Tibial nerve (tissue), 4 donors: ENCODE data around the gene TMEM235. TPM values are rescaled to one million over a fixed set of nuclear protein-coding genes. Genes with fewer than 3 reads are reported as not detected.

Experiments
- DNase-seq, 2 donors: peaks; one replicate each; pipeline ENCODE4 v3.0.0-alpha.2; 2019; ENCODE audit warnings: low spot score in 2 of 2
- H3K27ac ChIP-seq, 4 donors: fragments of 200-600 bp; sonication (generic) in 3 of 4; one replicate each; pipeline ENCODE4 v1.5.1; 2017 to 2019; ENCODE audit warnings: mild to moderate bottlenecking in 1 of 4
- H3K27me3 ChIP-seq, 2 donors: fragments of 200-600 bp; sonication (generic) in 1 of 2; one replicate each; pipeline versions ENCODE4 v1.5.1 to v1.6.0; 2017 to 2019
- H3K36me3 ChIP-seq, 3 donors: fragments of 200-600 bp; sonication (generic); one replicate each; pipeline ENCODE4 v1.5.1; 2018 to 2019
- H3K4me1 ChIP-seq, 4 donors: fragments of 200-600 bp; sonication (generic) in 3 of 4; one replicate each; pipeline ENCODE4 v1.5.1; 2017 to 2019
- H3K4me3 ChIP-seq, 4 donors: fragments of 200-600 bp; sonication (generic) in 3 of 4; one replicate each; pipeline ENCODE4 v1.5.1; 2017 to 2019; ENCODE audit warnings: mild to moderate bottlenecking in 1 of 4, moderate library complexity in 1 of 4
- H3K9me3 ChIP-seq, 4 donors: fragments of 200-600 bp; sonication (generic) in 3 of 4; one replicate each; pipeline ENCODE4 v1.5.1; 2017 to 2019
- CTCF ChIP-seq, 5 experiments: fragments of 200-600 bp in 3 of 5; fragments of 450-650 bp in 2 of 5; sonication (generic) in 3 of 5; IDR thresholded peaks; one replicate each; pipeline ENCODE4 v1.5.1; 2016 to 2019; ENCODE audit warnings: antibody characterized with exemption in 5 of 5, mild to moderate bottlenecking in 3 of 5, moderate library complexity in 2 of 5
- EP300 ChIP-seq, 2 donors: sonication (generic); formaldehyde crosslinking; IDR thresholded peaks; one replicate each; pipeline ENCODE4 v1.6.1; 2017; ENCODE audit warnings: antibody characterized with exemption in 2 of 2, mild to moderate bottlenecking in 1 of 2
- POLR2A ChIP-seq, 2 donors: fragments of 450-650 bp; IDR thresholded peaks; one replicate each; pipeline ENCODE4 v1.6.1; 2017; ENCODE audit warnings: antibody characterized with exemption in 2 of 2, mild to moderate bottlenecking in 2 of 2, moderate library complexity in 2 of 2
- WGBS, 2 donors: methylation state at CpG; one replicate each; pipeline ENCODE4 v1.1.5; 2018; 5-methylcytosine and 5-hydroxymethylcytosine counted together
- total RNA-seq, 4 donors: library from RNA; depleted of rRNA; stranded (reverse); fragments of >200 nt; gene quantifications; one replicate each; pipeline ENCODE4 v1.1.0, GENCODE V29; 2016

TMEM235 gene
- total RNA-seq, 4 donors from 2014 or later, result not detected

- Histone ChIP-seq H3K4me1 (peaks cover 0 to 17% (median 11%) of the 10 kb centered on the region in 4 donors), H3K27ac (no peak overlapping the region), H3K9me3 (no peaks in the 10 kb centered on the region), H3K36me3 (no peaks in the 10 kb centered on the region), H3K4me3 (no peak overlapping the region), H3K27me3 (peaks cover 0 to 45% of the 10 kb centered on the region in 2 donors)
- 68 to 78% methylated on average over 12 of the region's 12 CpGs for WGBS, 2 donors
- no peak for DNase-seq
- TF ChIP-seq POLR2A (IDR thresholded peaks at IDR 0.05), result no peak
Observed at GRCh38 chr17:78271419-78272170, 40.2 kb downstream of the TMEM235 start.

- Histone ChIP-seq H3K9me3 (no peaks in the 10 kb centered on the region), H3K4me3 (no peak overlapping the region), H3K27me3 (peaks cover 0 to 45% of the 10 kb centered on the region in 2 donors), H3K27ac (no peak overlapping the region), H3K36me3 (no peaks in the 10 kb centered on the region), H3K4me1 (peaks cover 0 to 17% (median 11%) of the 10 kb centered on the region in 4 donors)
- 50 to 54% methylated on average over 15 to 17 of the region's 17 CpGs for WGBS, 2 donors
- DNase-seq, result no peak
- TF ChIP-seq EP300 (IDR thresholded peaks at IDR 0.05) (no peak), POLR2A (IDR thresholded peaks at IDR 0.05) (no peak)
Observed at GRCh38 chr17:78272181-78272913, 40.9 kb downstream of the TMEM235 start.

- WGBS, 2 donors, result 71 to 81% methylated on average over 7 of the region's 7 CpGs
- no peaks in the 10 kb centered on the region for H3K36me3 ChIP-seq
- no peak overlapping the region for H3K4me3 ChIP-seq
- DNase-seq, result no peak
- no peak overlapping the region for H3K27ac ChIP-seq
- H3K9me3 ChIP-seq, result no peaks in the 10 kb centered on the region
- H3K27me3 ChIP-seq, result peaks cover 0 to 45% of the 10 kb centered on the region in 2 donors
- TF ChIP-seq CTCF (IDR thresholded peaks at IDR 0.05) (no peak), EP300 (IDR thresholded peaks at IDR 0.05) (no peak), POLR2A (IDR thresholded peaks at IDR 0.05) (no peak)
- peaks cover 0 to 17% (median 11%) of the 10 kb centered on the region in 4 donors for H3K4me1 ChIP-seq
Observed at GRCh38 chr17:78272914-78273258, 41.5 kb downstream of the TMEM235 start.

GRCh38 chr17:78273813-78274212 lies 42.4 kb downstream of the TMEM235 start:
- DNase-seq, result no peak
- TF ChIP-seq POLR2A (IDR thresholded peaks at IDR 0.05), result no peak
- TF ChIP-seq CTCF (IDR thresholded peaks at IDR 0.05), result no peak
- TF ChIP-seq EP300 (IDR thresholded peaks at IDR 0.05), result no peak
- peaks cover 0 to 12% (median 10%) of the 10 kb centered on the region in 4 donors for H3K4me1 ChIP-seq
- WGBS, 2 donors, result 93 to 97% methylated on average over 6 of the region's 6 CpGs
- no peak overlapping the region for H3K4me3 ChIP-seq
- no peaks in the 10 kb centered on the region for H3K36me3 ChIP-seq
- no peak overlapping the region for H3K27ac ChIP-seq
- no peaks in the 10 kb centered on the region for H3K9me3 ChIP-seq
- peaks cover 0 to 38% of the 10 kb centered on the region in 2 donors for H3K27me3 ChIP-seq

DNA sequence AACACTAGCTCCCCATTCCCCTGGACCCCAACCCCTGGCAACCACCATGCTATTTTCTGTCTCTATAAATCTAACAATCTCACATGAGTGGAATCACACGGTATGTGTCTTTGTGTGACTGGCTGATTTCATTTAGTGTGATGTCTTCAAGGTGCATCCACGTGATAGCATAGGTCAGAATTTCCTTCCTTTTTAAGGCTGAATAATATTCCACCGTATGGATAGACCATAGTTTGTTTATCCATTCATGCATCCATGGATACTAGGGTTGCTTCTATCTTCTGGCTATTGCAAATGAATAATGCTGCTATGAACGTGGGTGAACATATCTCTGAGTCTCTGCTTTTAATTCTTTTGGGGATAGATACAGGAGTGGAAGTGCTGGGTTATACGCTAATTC lies 43.9 kb downstream of the TMEM235 start:
- Histone ChIP-seq H3K36me3 (no peaks in the 10 kb centered on the region), H3K4me1 (no peaks in the 10 kb centered on the region), H3K27ac (no peak overlapping the region), H3K4me3 (no peak overlapping the region), H3K9me3 (no peaks in the 10 kb centered on the region), H3K27me3 (peaks cover 0 to 25% of the 10 kb centered on the region in 2 donors)
- DNase-seq, result no peak
- 93 to 95% methylated on average over 5 of the region's 5 CpGs for WGBS, 2 donors
- TF ChIP-seq POLR2A (IDR thresholded peaks at IDR 0.05) (no peak), CTCF (IDR thresholded peaks at IDR 0.05) (no peak), EP300 (IDR thresholded peaks at IDR 0.05) (no peak)
